Esophagus muscularis mucosa (tissue), 4 donors: ENCODE data around the gene SNAPC5.

Experiments used
- CTCF ChIP-seq, 3 experiments: fragments of 200-600 bp in 2 of 3; fragments of 450-650 bp in 1 of 3; sonication (generic) in 2 of 3; IDR thresholded peaks; one replicate each; pipeline ENCODE4 v1.5.1; 2017 to 2019; ENCODE audit warnings: antibody characterized with exemption in 3 of 3, mild to moderate bottlenecking in 2 of 3, moderate library complexity in 1 of 3
- EP300 ChIP-seq: sonication (generic); formaldehyde crosslinking; IDR thresholded peaks from one replicate; pipeline ENCODE4 v1.6.1; 2017; ENCODE audit warnings: antibody characterized with exemption
- POLR2A ChIP-seq: fragments of 450-650 bp; IDR thresholded peaks from one replicate; pipeline ENCODE4 v1.6.1; 2017; ENCODE audit warnings: antibody characterized with exemption, moderate library complexity, mild to moderate bottlenecking, low read depth
- POLR2AphosphoS5 ChIP-seq, 2 donors: sonication (generic); formaldehyde crosslinking; IDR thresholded peaks; one replicate each; pipeline ENCODE4 v1.6.1; 2017; ENCODE audit warnings: antibody characterized with exemption in 2 of 2

- no peak for TF ChIP-seq CTCF (IDR thresholded peaks at IDR 0.05)
- no peak for TF ChIP-seq POLR2AphosphoS5 (IDR thresholded peaks at IDR 0.05)
- TF ChIP-seq POLR2A: no peak
- no peak for TF ChIP-seq EP300
Observed at GRCh38 chr15:66491846-66492245, 5.7 kb downstream of the SNAPC5 start.
